Keratinocyte (primary cell): ENCODE data around the gene HYAL2. TPM values are rescaled to one million over a fixed set of nuclear protein-coding genes. Genes with fewer than 3 reads are reported as not detected.

ENCODE experiments used
- DNase-seq: peaks from one replicate; pipeline ENCODE4 v3.0.0-alpha.2; 2011; ENCODE audit warnings: low read depth, missing footprints, low spot score
- FAIRE-seq: peaks from 2 replicates; lab custom pipeline; 2011; peaks lifted over from hg19 to GRCh38; lab: Jason Lieb, UNC
- H2AFZ ChIP-seq: 2 replicates; pipeline ENCODE4 v1.6.0; 2012; ENCODE audit warnings: low read length, control low read depth, inconsistent platforms; ENCODE audit not compliant: control insufficient read depth
- H3K27ac ChIP-seq: 2 replicates; pipeline ENCODE4 v1.5.1; 2011; ENCODE audit warnings: low read length; ENCODE audit not compliant: control insufficient read depth, insufficient read depth
- H3K27me3 ChIP-seq: 3 replicates; pipeline ENCODE4 v1.6.0; 2011; ENCODE audit warnings: low read length; ENCODE audit not compliant: control insufficient read depth, insufficient read depth; ENCODE audit errors: extremely low read depth
- H3K36me3 ChIP-seq, 2 experiments: 2 replicates in 1 of 2; 3 replicates in 1 of 2; pipeline ENCODE4 v1.5.1; 2011; ENCODE audit warnings: low read length in 2 of 2, mild to moderate bottlenecking in 1 of 2; ENCODE audit not compliant: control insufficient read depth in 2 of 2, insufficient read depth in 2 of 2; ENCODE audit errors: extremely low read depth in 1 of 2
- H3K4me1 ChIP-seq: 3 replicates; pipeline ENCODE4 v1.5.1; 2011; ENCODE audit warnings: low read length; ENCODE audit not compliant: control insufficient read depth, insufficient read depth; ENCODE audit errors: extremely low read depth
- H3K4me2 ChIP-seq: 3 replicates; pipeline ENCODE4 v1.6.0; 2011; ENCODE audit warnings: low read depth, low read length; ENCODE audit not compliant: control insufficient read depth, insufficient read depth; ENCODE audit errors: extremely low read depth
- H3K4me3 ChIP-seq, 3 experiments: fragments of 200-600 bp in 1 of 3; sonication (generic) in 1 of 3; 2 replicates in 2 of 3; 3 replicates in 1 of 3; pipeline ENCODE4 v1.5.1; 2011 to 2016; ENCODE audit warnings: low read length in 3 of 3, mild to moderate bottlenecking in 3 of 3, control low read depth in 2 of 3, inconsistent platforms in 1 of 3, low read depth in 1 of 3, mixed read lengths in 1 of 3, mixed run types in 1 of 3, moderate library complexity in 1 of 3; ENCODE audit not compliant: control insufficient read depth in 2 of 3, insufficient read depth in 2 of 3; ENCODE audit errors: extremely low read depth in 1 of 3
- H3K79me2 ChIP-seq: 2 replicates; pipeline ENCODE4 v1.6.0; 2012; ENCODE audit warnings: low read length; ENCODE audit not compliant: control insufficient read depth, insufficient read depth
- H3K9ac ChIP-seq: 3 replicates; pipeline ENCODE4 v1.6.0; 2011; ENCODE audit warnings: low read length; ENCODE audit not compliant: control insufficient read depth, insufficient read depth; ENCODE audit errors: extremely low read depth
- H3K9me1 ChIP-seq: 3 replicates; pipeline ENCODE4 v1.6.0; 2011; ENCODE audit warnings: low read length; ENCODE audit not compliant: control insufficient read depth, insufficient read depth; ENCODE audit errors: extremely low read depth
- H3K9me3 ChIP-seq: 2 replicates; pipeline ENCODE4 v1.5.1; 2012; ENCODE audit warnings: low read depth, low read length; ENCODE audit not compliant: control insufficient read depth
- H4K20me1 ChIP-seq: 3 replicates; pipeline ENCODE4 v1.6.0; 2011; ENCODE audit warnings: low read length; ENCODE audit not compliant: control insufficient read depth, insufficient read depth; ENCODE audit errors: extremely low read depth
- EZH2 ChIP-seq: IDR thresholded peaks from one replicate; pipeline ENCODE4 v1.6.1; 2012; ENCODE audit warnings: inconsistent platforms, mild to moderate bottlenecking, low read length, moderate library complexity
- dilution Hi-C: fragments of 300-500 bp; cut with MboI; formaldehyde crosslinking; loops from one replicate; pipeline ENCODE4 v1.7.0; 2020; ENCODE audit warnings: low sequenced_read_pairs; ENCODE audit not compliant: extremely low pct_ligation_motif_present
- polyA plus RNA-seq, 5 experiments: library from polyadenylated mRNA; depleted of rRNA in 3 of 5; stranded (reverse) in 3 of 5; stranded (forward) in 1 of 5; unstranded in 1 of 5; fragments of >200 nt; gene quantifications; 1 replicate in 1 of 5; 2 replicates in 3 of 5; 3 replicates in 1 of 5; pipeline versions ENCODE4 v1.2.1 to v1.2.3, GENCODE V29; 2011 to 2012; ENCODE audit warnings: missing spikeins in 2 of 5, low read depth in 1 of 5, low replicate concordance in 1 of 5
- TF ChIP-seq, protein P1 (sequence below), 3 experiments: IDR thresholded peaks in 1 of 3; conservative IDR thresholded peaks in 1 of 3; optimal IDR thresholded peaks in 1 of 3; 2 replicates in 2 of 3; 3 replicates in 1 of 3; pipeline versions ENCODE3 to v1.5.1; 2011; ENCODE audit warnings: low read length in 3 of 3, mild to moderate bottlenecking in 3 of 3, moderate library complexity in 2 of 3, control low read depth in 1 of 3, inconsistent platforms in 1 of 3; ENCODE audit not compliant: insufficient read depth in 2 of 3; ENCODE audit errors: extremely low read depth in 1 of 3

The HYAL2 gene
- polyA plus RNA-seq, 1 donor (not counting 4 experiments of a cell fraction or from before 2014, with no cell fraction given) = 42.8 TPM

- Histone ChIP-seq H3K27me3 (no peaks in the 10 kb centered on the region), H2AFZ (no peak overlapping the region), H3K9ac (peak overlapping the region; percentile 71), H3K4me3 (no peak overlapping the region), H3K9me3 (no peaks in the 10 kb centered on the region), H3K9me1 (peaks cover 7% of the 10 kb centered on the region), H3K27ac (peak overlapping the region; percentile 40), H3K4me2 (no peak overlapping the region), H3K4me1 (peaks cover 47% of the 10 kb centered on the region), H3K36me3 (peaks cover 12 to 25% of the 10 kb centered on the region in 2 experiments), H3K79me2 (peaks cover 35% of the 10 kb centered on the region), H4K20me1 (no peaks in the 10 kb centered on the region)
- DNase-seq = no peak
- FAIRE-seq = no peak
- TF ChIP-seq, protein P1, sequence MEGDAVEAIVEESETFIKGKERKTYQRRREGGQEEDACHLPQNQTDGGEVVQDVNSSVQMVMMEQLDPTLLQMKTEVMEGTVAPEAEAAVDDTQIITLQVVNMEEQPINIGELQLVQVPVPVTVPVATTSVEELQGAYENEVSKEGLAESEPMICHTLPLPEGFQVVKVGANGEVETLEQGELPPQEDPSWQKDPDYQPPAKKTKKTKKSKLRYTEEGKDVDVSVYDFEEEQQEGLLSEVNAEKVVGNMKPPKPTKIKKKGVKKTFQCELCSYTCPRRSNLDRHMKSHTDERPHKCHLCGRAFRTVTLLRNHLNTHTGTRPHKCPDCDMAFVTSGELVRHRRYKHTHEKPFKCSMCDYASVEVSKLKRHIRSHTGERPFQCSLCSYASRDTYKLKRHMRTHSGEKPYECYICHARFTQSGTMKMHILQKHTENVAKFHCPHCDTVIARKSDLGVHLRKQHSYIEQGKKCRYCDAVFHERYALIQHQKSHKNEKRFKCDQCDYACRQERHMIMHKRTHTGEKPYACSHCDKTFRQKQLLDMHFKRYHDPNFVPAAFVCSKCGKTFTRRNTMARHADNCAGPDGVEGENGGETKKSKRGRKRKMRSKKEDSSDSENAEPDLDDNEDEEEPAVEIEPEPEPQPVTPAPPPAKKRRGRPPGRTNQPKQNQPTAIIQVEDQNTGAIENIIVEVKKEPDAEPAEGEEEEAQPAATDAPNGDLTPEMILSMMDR (optimal IDR thresholded peaks at IDR 0.05 in 1 of 3, IDR thresholded peaks at IDR 0.05 in 1 of 3, conservative IDR thresholded peaks at IDR 0.05 in 1 of 3; ENCODE audit: extremely low read depth in 1 of 3, insufficient read depth in 2 of 3, low read length in 3 of 3) = no peak
- no peak for TF ChIP-seq EZH2
- dilution Hi-C loops = no loop called here
Measured at GRCh38 chr3:50318163-50318562, 4.4 kb downstream of the HYAL2 start.

GRCh38 chr3:50317300-50317699 is 5.2 kb downstream of the HYAL2 start:
- TF ChIP-seq, protein P1 (optimal IDR thresholded peaks at IDR 0.05 in 1 of 3, IDR thresholded peaks at IDR 0.05 in 1 of 3, conservative IDR thresholded peaks at IDR 0.05 in 1 of 3; ENCODE audit: extremely low read depth in 1 of 3, insufficient read depth in 2 of 3, low read length in 3 of 3) = no peak
- TF ChIP-seq EZH2 = no peak
- H3K9ac ChIP-seq = peak overlapping the region; percentile 71
- H3K27me3 ChIP-seq = no peaks in the 10 kb centered on the region
- dilution Hi-C loops = no loop called here
- H3K4me2 ChIP-seq = peak overlapping the region; percentile 95
- H3K4me3 ChIP-seq = peak overlapping the region in 2 of 3 experiments; percentile 50 to 54
- H3K9me3 ChIP-seq = no peaks in the 10 kb centered on the region
- peak overlapping the region; percentile 88 for H3K27ac ChIP-seq
- H3K36me3 ChIP-seq = peaks cover 12 to 25% of the 10 kb centered on the region in 2 experiments
- H3K9me1 ChIP-seq = peaks cover 7% of the 10 kb centered on the region
- no peaks in the 10 kb centered on the region for H4K20me1 ChIP-seq
- FAIRE-seq (peak; percentile 55), DNase-seq (no peak)
- H3K79me2 ChIP-seq = peaks cover 35% of the 10 kb centered on the region
- no peak overlapping the region for H2AFZ ChIP-seq
- peaks cover 49% of the 10 kb centered on the region for H3K4me1 ChIP-seq
